GM12878 (cell line): ENCODE data around the gene MRPL41. TPM values are rescaled to one million over a fixed set of nuclear protein-coding genes. Genes with fewer than 3 reads are reported as not detected.
"Not testable (repeated sequence)": the region's sequence is repeated elsewhere in the genome, so short reads cannot be mapped to it uniquely, and the experiment has no call there.

Experiments
- ATAC-seq: fragments of 200-7000 bp; cut with Tn5 transposase; 3 replicates; pipeline ENCODE4 v1.9.1; 2020; ENCODE audit warnings: mild to moderate bottlenecking, moderate library complexity
- BruUV-seq: library from RNA; stranded (reverse); fragments of 400-500 nt; replicated peaks from 2 replicates; lab custom pipeline; 2021; lab: Mats Ljungman, UMichigan
- CTCF ChIA-PET: fragments of 300-600 bp; sonication (Branson Sonifier 250); formaldehyde crosslinking; extraction: SDS; loops from one replicate; lab custom pipeline; 2021; ENCODE audit warnings: inconsistent platforms; lab: Yijun Ruan, JAX
- POLR2A ChIA-PET: fragments of 350-600 bp; formaldehyde crosslinking; extraction: SDS; loops from one replicate; lab custom pipeline; 2021; ENCODE audit warnings: inconsistent platforms; lab: Charles Lee
- RAD21 ChIA-PET: fragments of 300-600 bp; sonication (Branson Sonifier 250); formaldehyde crosslinking; loops from one replicate; lab custom pipeline; 2023; ENCODE audit warnings: antibody characterized with exemption; ENCODE audit not compliant: unreplicated experiment; lab: Charles Lee
- SMC1A ChIA-PET: fragments of 300-600 bp; sonication (Branson Sonifier 250); formaldehyde crosslinking; loops from one replicate; lab custom pipeline; 2023; ENCODE audit not compliant: unreplicated experiment, uncharacterized antibody; lab: Charles Lee
- DNase-seq: peaks from one replicate; pipeline ENCODE4 v3.0.0-alpha.2; 2011; ENCODE audit warnings: low read depth, low spot score
- FAIRE-seq: peaks from 3 replicates; lab custom pipeline; 2011; peaks lifted over from hg19 to GRCh38; lab: Jason Lieb, UNC
- H2AFZ ChIP-seq: 2 replicates; pipeline ENCODE4 v1.6.0; 2011; ENCODE audit warnings: low read depth, low read length, control low read depth; ENCODE audit not compliant: control insufficient read depth
- H3K27ac ChIP-seq: 2 replicates; pipeline ENCODE4 v1.5.1; 2011; ENCODE audit warnings: control low read depth; ENCODE audit not compliant: control insufficient read depth, insufficient read depth
- H3K27me3 ChIP-seq, 2 experiments: replicated peaks in 1 of 2; 2 replicates each; pipeline versions ENCODE4 v1.6.0 to v1.6.1; 2011; ENCODE audit warnings: low read length in 1 of 2; ENCODE audit not compliant: control insufficient read depth in 2 of 2, insufficient read depth in 2 of 2
- H3K36me3 ChIP-seq, 2 experiments: 2 replicates each; pipeline ENCODE4 v1.5.1; 2011; ENCODE audit warnings: low read length in 1 of 2; ENCODE audit not compliant: control insufficient read depth in 2 of 2, insufficient read depth in 2 of 2
- H3K4me1 ChIP-seq: 2 replicates; pipeline ENCODE4 v1.6.1; 2011; ENCODE audit warnings: mild to moderate bottlenecking, low read length, moderate library complexity, mixed read lengths; ENCODE audit not compliant: control insufficient read depth, insufficient read depth
- H3K4me2 ChIP-seq: 2 replicates; pipeline ENCODE4 v1.6.0; 2011; ENCODE audit warnings: control low read depth; ENCODE audit not compliant: control insufficient read depth, insufficient read depth
- H3K4me3 ChIP-seq: fragments of 200-600 bp; sonication (generic); 2 replicates; pipeline ENCODE4 v1.5.1; 2016
- H3K79me2 ChIP-seq: 2 replicates; pipeline ENCODE4 v1.6.0; 2011; ENCODE audit warnings: low read length; ENCODE audit not compliant: control insufficient read depth, insufficient read depth
- H3K9ac ChIP-seq: 2 replicates; pipeline ENCODE4 v1.8.0; 2011; ENCODE audit warnings: low read length, control low read depth, mixed read lengths; ENCODE audit not compliant: control insufficient read depth, insufficient read depth
- H3K9me3 ChIP-seq: replicated peaks from 3 replicates; pipeline ENCODE4 v1.5.1; 2011; ENCODE audit warnings: mild to moderate bottlenecking, low read length; ENCODE audit not compliant: control insufficient read depth, insufficient read depth
- H4K20me1 ChIP-seq: 2 replicates; pipeline ENCODE4 v1.6.0; 2011; ENCODE audit not compliant: control insufficient read depth, insufficient read depth
- BCL3 ChIP-seq: IDR thresholded peaks from 2 replicates; pipeline ENCODE4 v1.6.1; 2011; ENCODE audit warnings: borderline replicate concordance, low read depth, mild to moderate bottlenecking, moderate library complexity, low read length; ENCODE audit not compliant: insufficient read depth, poor library complexity, severe bottlenecking
- ESRRA ChIP-seq: IDR thresholded peaks from 2 replicates; pipeline ENCODE4 v1.6.1; 2012; ENCODE audit warnings: mild to moderate bottlenecking, low read length, improper control_type of control experiment
- LARP7 ChIP-seq: fragments of 450-650 bp; IDR thresholded peaks from 2 replicates; pipeline ENCODE4 v1.6.1; 2017; ENCODE audit warnings: mild to moderate bottlenecking
- MLLT1 ChIP-seq: fragments of 450-650 bp; IDR thresholded peaks from 2 replicates; pipeline ENCODE4 v1.6.1; 2016; ENCODE audit warnings: mild to moderate bottlenecking
- NFXL1 ChIP-seq: fragments of 450-650 bp; IDR thresholded peaks from 2 replicates; pipeline ENCODE4 v1.6.1; 2017; ENCODE audit warnings: antibody characterized with exemption, mild to moderate bottlenecking, borderline replicate concordance
- SP1 ChIP-seq: IDR thresholded peaks from one replicate; pipeline ENCODE4 v1.6.1; 2011; ENCODE audit warnings: low read depth, low read length
- TBL1XR1 ChIP-seq: IDR thresholded peaks from 2 replicates; pipeline ENCODE4 v1.6.1; 2012; ENCODE audit warnings: low read depth, low read length, improper control_type of control experiment
- TCF7 ChIP-seq: IDR thresholded peaks from 2 replicates; pipeline ENCODE4 v1.6.1; 2014; ENCODE audit warnings: antibody characterized with exemption, borderline replicate concordance
- WGBS: methylation state at CpG from one replicate; pipeline ENCODE4 v1.1.6; 2016; ENCODE audit warnings: low lambda C conversion rate; ENCODE audit not compliant: insufficient replicate concordance, insufficient coverage; ENCODE audit errors: missing lambda C conversion rate; 5-methylcytosine and 5-hydroxymethylcytosine counted together
- in situ Hi-C: fragments of 300-500 bp; cut with MboI; formaldehyde crosslinking; loops from 9 replicates; pipeline ENCODE4 v1.14.3; 2018; ENCODE audit warnings: mixed read lengths
- intact Hi-C: fragments of 100-400 bp; cut with micrococcal nuclease; formaldehyde crosslinking; loops from one replicate; pipeline ENCODE4 v1.14.2; 2022; ENCODE audit not compliant: unreplicated experiment
- polyA plus RNA-seq, 11 experiments: library from polyadenylated mRNA; depleted of rRNA in 4 of 11; unstranded in 6 of 11; stranded (reverse) in 5 of 11; fragments of >200 nt; fragmentation: Nextera tagmentation in 4 of 11; fragmentation: Illumina TruSeq in 1 of 11; extraction: Ambion mirVana in 4 of 11; extraction: Trizol in 1 of 11; gene quantifications; 1 replicate in 1 of 11; 2 replicates in 10 of 11; pipeline versions ENCODE4 v1.2.1 to v1.2.3, GENCODE V29; 2011 to 2016; ENCODE audit warnings: inconsistent platforms in 2 of 11, missing spikeins in 2 of 11, low read depth in 1 of 11
- total RNA-seq, 4 experiments: library from RNA; depleted of rRNA in 3 of 4; stranded (reverse); fragments of >200 nt in 3 of 4; fragmentation: Illumina TruSeq in 1 of 4; extraction: Trizol in 1 of 4; gene quantifications; 2 replicates each; pipeline versions ENCODE4 v1.2.1 to v1.2.3, GENCODE V29; 2013 to 2021
- TF ChIP-seq, protein P1 (sequence below), 3 experiments: IDR thresholded peaks in 2 of 3; conservative IDR thresholded peaks in 1 of 3; 2 replicates each; pipeline ENCODE4 v1.5.1; 2011; ENCODE audit warnings: low read depth in 3 of 3, low read length in 3 of 3, mild to moderate bottlenecking in 3 of 3, control low read depth in 2 of 3, moderate library complexity in 2 of 3, inconsistent platforms in 1 of 3, mixed read lengths in 1 of 3; ENCODE audit not compliant: control insufficient read depth in 2 of 3, insufficient read depth in 1 of 3; ENCODE audit errors: extremely low read depth in 1 of 3
- TF ChIP-seq, protein P2 (sequence below): fragments of 450-650 bp; IDR thresholded peaks from 2 replicates; pipeline ENCODE4 v1.6.1; 2017; ENCODE audit warnings: low read depth, mild to moderate bottlenecking, moderate library complexity

MRPL41 gene
- total and polyA plus RNA-seq, 10 of the 15 experiments (the other 5 are each of a cell fraction or from before 2014, with no cell fraction given): 1.3 to 116 (median 40.1) TPM

- Histone ChIP-seq H3K27ac (no peak overlapping the region), H3K4me3 (no peak overlapping the region), H3K4me1 (peaks cover 6% of the 10 kb centered on the region; the same call in 1 of the 2 replicates), H3K9me3 (no peaks in the 10 kb centered on the region), H3K9ac (no peak overlapping the region), H3K79me2 (peaks cover 14% of the 10 kb centered on the region), H2AFZ (no peak overlapping the region), H3K36me3 (peaks cover 1 to 2% of the 10 kb centered on the region in 2 experiments; a peak in 2 of 4 replicates), H3K4me2 (no peak overlapping the region), H3K27me3 (no peaks in the 10 kb centered on the region), H4K20me1 (no peaks in the 10 kb centered on the region)
- TF ChIP-seq MLLT1 (no peak), TBL1XR1 (no peak), LARP7 (no peak), ESRRA (no peak), SP1 (no peak), NFXL1 (no peak), TCF7 (no peak), BCL3 (no peak)
- TF ChIP-seq, protein P1, sequence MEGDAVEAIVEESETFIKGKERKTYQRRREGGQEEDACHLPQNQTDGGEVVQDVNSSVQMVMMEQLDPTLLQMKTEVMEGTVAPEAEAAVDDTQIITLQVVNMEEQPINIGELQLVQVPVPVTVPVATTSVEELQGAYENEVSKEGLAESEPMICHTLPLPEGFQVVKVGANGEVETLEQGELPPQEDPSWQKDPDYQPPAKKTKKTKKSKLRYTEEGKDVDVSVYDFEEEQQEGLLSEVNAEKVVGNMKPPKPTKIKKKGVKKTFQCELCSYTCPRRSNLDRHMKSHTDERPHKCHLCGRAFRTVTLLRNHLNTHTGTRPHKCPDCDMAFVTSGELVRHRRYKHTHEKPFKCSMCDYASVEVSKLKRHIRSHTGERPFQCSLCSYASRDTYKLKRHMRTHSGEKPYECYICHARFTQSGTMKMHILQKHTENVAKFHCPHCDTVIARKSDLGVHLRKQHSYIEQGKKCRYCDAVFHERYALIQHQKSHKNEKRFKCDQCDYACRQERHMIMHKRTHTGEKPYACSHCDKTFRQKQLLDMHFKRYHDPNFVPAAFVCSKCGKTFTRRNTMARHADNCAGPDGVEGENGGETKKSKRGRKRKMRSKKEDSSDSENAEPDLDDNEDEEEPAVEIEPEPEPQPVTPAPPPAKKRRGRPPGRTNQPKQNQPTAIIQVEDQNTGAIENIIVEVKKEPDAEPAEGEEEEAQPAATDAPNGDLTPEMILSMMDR (IDR thresholded peaks at IDR 0.05 in 2 of 3, conservative IDR thresholded peaks at IDR 0.05 in 1 of 3; ENCODE audit: control insufficient read depth in 2 of 3, extremely low read depth in 1 of 3, insufficient read depth in 1 of 3, low read depth in 3 of 3, low read length in 3 of 3): no peak
- TF ChIP-seq, protein P2, sequence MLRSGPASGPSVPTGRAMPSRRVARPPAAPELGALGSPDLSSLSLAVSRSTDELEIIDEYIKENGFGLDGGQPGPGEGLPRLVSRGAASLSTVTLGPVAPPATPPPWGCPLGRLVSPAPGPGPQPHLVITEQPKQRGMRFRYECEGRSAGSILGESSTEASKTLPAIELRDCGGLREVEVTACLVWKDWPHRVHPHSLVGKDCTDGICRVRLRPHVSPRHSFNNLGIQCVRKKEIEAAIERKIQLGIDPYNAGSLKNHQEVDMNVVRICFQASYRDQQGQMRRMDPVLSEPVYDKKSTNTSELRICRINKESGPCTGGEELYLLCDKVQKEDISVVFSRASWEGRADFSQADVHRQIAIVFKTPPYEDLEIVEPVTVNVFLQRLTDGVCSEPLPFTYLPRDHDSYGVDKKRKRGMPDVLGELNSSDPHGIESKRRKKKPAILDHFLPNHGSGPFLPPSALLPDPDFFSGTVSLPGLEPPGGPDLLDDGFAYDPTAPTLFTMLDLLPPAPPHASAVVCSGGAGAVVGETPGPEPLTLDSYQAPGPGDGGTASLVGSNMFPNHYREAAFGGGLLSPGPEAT: no peak
- no peak for ATAC-seq
- intact Hi-C loops: no loop called here
- ChIA-PET CTCF (no interaction called here), POLR2A (interaction anchor here (1.1 kb wide), 1 partner anchor 15 kb away, joined by 3 read pairs; no protein-coding TSS in a partner anchor), RAD21 (no interaction called here), SMC1A (no interaction called here)
- no peak for DNase-seq
- FAIRE-seq: no peak
- WGBS: 81% methylated on average over 12 of the region's 12 CpGs
- no TSS peak for BruUV-seq
- in situ Hi-C loops: no loop called here
These were observed 41.5 kb downstream of the MRPL41 start for GRCh38 chr9:137593176-137593575.

- H3K9me3 ChIP-seq, H3K79me2 ChIP-seq, SMC1A ChIA-PET, H2AFZ ChIP-seq, H3K4me3 ChIP-seq, H3K27ac ChIP-seq, H3K36me3 ChIP-seq, BruUV-seq, intact Hi-C loops, FAIRE-seq, H3K4me1 ChIP-seq, H3K27me3 ChIP-seq, ATAC-seq, RAD21 ChIA-PET, H4K20me1 ChIP-seq, DNase-seq, in situ Hi-C loops, H3K4me2 ChIP-seq, H3K9ac ChIP-seq: not testable (repeated sequence)
- 91% methylated on average over 7 of the region's 7 CpGs for WGBS
- ChIA-PET POLR2A (interaction anchor here (0.6 kb wide), 2 partner anchors 9 to 91 kb away, joined by 4 read pairs; no protein-coding TSS in a partner anchor), CTCF (interaction anchor here (0.6 kb wide), 1 partner anchor 19 kb away, joined by 3 read pairs; no protein-coding TSS in a partner anchor)
These were observed 44.9 kb downstream of the MRPL41 start for GRCh38 chr9:137596577-137596976.
